Common myeloid progenitor, CD34-positive (primary cell): ENCODE measurements around the gene SART1.

Experiments used
- CTCF ChIA-PET: fragments of 350-600 bp; sonication (Branson Sonifier 250); formaldehyde crosslinking; loops from one replicate; lab custom pipeline; 2021; ENCODE audit warnings: antibody characterized with exemption; lab: Charles Lee
- POLR2A ChIA-PET: fragments of 350-600 bp; sonication (Branson Sonifier 250); formaldehyde crosslinking; loops from one replicate; lab custom pipeline; 2021; ENCODE audit warnings: antibody characterized with exemption; lab: Charles Lee
- DNase-seq, 3 donors: peaks; one replicate each; pipeline versions ENCODE4 v3.0.0 to v3.0.0-alpha.2; 2013
- H3K27ac ChIP-seq, 2 experiments: 1 replicate in 1 of 2; 2 replicates in 1 of 2; pipeline ENCODE4 v1.7.0; 2013; ENCODE audit warnings: inconsistent platforms in 2 of 2, low read length in 2 of 2, mild to moderate bottlenecking in 2 of 2, low read depth in 1 of 2, moderate library complexity in 1 of 2; ENCODE audit not compliant: severe bottlenecking in 2 of 2, insufficient read depth in 1 of 2, poor library complexity in 1 of 2
- H3K27me3 ChIP-seq, 5 experiments: replicated peaks in 2 of 5; 1 replicate in 3 of 5; 2 replicates in 2 of 5; pipeline versions ENCODE4 v1.6.1 to v1.7.0; 2013; ENCODE audit warnings: low read length in 4 of 5, mild to moderate bottlenecking in 2 of 5, moderate library complexity in 2 of 5, inconsistent platforms in 1 of 5; ENCODE audit not compliant: insufficient read depth in 5 of 5, control insufficient read depth in 4 of 5
- H3K36me3 ChIP-seq, 4 experiments: 1 replicate in 2 of 4; 2 replicates in 2 of 4; pipeline versions ENCODE4 v1.6.1 to v1.7.0; 2013; ENCODE audit warnings: low read length in 3 of 4, control low read depth in 1 of 4, mild to moderate bottlenecking in 1 of 4; ENCODE audit not compliant: control insufficient read depth in 4 of 4, insufficient read depth in 4 of 4
- H3K4me1 ChIP-seq, 4 experiments: 1 replicate in 3 of 4; 2 replicates in 1 of 4; pipeline versions ENCODE4 v1.6.1 to v1.7.1; 2013; ENCODE audit warnings: low read length in 3 of 4, mild to moderate bottlenecking in 3 of 4, control low read depth in 1 of 4, inconsistent platforms in 1 of 4, moderate library complexity in 1 of 4; ENCODE audit not compliant: control insufficient read depth in 4 of 4, insufficient read depth in 4 of 4; ENCODE audit errors: control extremely low read depth in 1 of 4
- H3K4me3 ChIP-seq, 7 experiments: 1 replicate in 4 of 7; 2 replicates in 3 of 7; pipeline versions ENCODE4 v1.5.1 to v1.7.0; 2013; ENCODE audit warnings: mild to moderate bottlenecking in 7 of 7, low read length in 6 of 7, moderate library complexity in 6 of 7, inconsistent platforms in 2 of 7, low read depth in 2 of 7, control low read depth in 1 of 7; ENCODE audit not compliant: insufficient read depth in 4 of 7, control insufficient read depth in 1 of 7; ENCODE audit errors: extremely low read depth in 1 of 7
- H3K9me3 ChIP-seq, 5 experiments: 1 replicate in 4 of 5; 2 replicates in 1 of 5; pipeline versions ENCODE4 v1.6.1 to v1.7.1; 2013; ENCODE audit warnings: low read length in 4 of 5, mild to moderate bottlenecking in 2 of 5, inconsistent platforms in 1 of 5, low read depth in 1 of 5, moderate library complexity in 1 of 5; ENCODE audit not compliant: control insufficient read depth in 4 of 5, insufficient read depth in 2 of 5; ENCODE audit errors: control extremely low read depth in 1 of 5
- WGBS: methylation state at CpG from one replicate; pipeline ENCODE4 v1.1.5; 2013; ENCODE audit not compliant: insufficient coverage; 5-methylcytosine and 5-hydroxymethylcytosine counted together

The SART1 gene

GRCh38 chr11:66013762-66014100 lies 52.2 kb downstream of the SART1 start:
- Histone ChIP-seq H3K27me3 (peaks cover 0 to 31% (median 10%) of the 10 kb centered on the region in 5 experiments), H3K4me3 (no peak overlapping the region), H3K27ac (no peak overlapping the region), H3K4me1 (peaks cover 0 to 20% (median 17%) of the 10 kb centered on the region in 4 experiments), H3K36me3 (no peaks in the 10 kb centered on the region), H3K9me3 (no peaks in the 10 kb centered on the region)
- ChIA-PET POLR2A (no interaction called here), CTCF (interaction anchor here (1.4 to 2.5 kb wide), 3 partner anchors 9 to 32 kb away, joined by 3 to 10 read pairs (median 7); no protein-coding TSS in a partner anchor)
- DNase-seq: no peak
- WGBS: 93% methylated on average over 7 of the region's 7 CpGs

GRCh38 chr11:66014804-66015453 lies 53.4 kb downstream of the SART1 start:
- ChIA-PET CTCF (interaction anchor here (1.1 kb wide), 1 partner anchor 24 kb away, joined by 3 read pairs; no protein-coding TSS in a partner anchor), POLR2A (no interaction called here)
- no peaks in the 10 kb centered on the region for H3K36me3 ChIP-seq
- DNase-seq: no peak
- peaks cover 0 to 31% (median 10%) of the 10 kb centered on the region in 5 experiments for H3K27me3 ChIP-seq
- no peak overlapping the region for H3K27ac ChIP-seq
- H3K9me3 ChIP-seq: no peaks in the 10 kb centered on the region
- no peak overlapping the region for H3K4me3 ChIP-seq
- H3K4me1 ChIP-seq: peaks cover 0 to 20% (median 16%) of the 10 kb centered on the region in 4 experiments
- WGBS: 93% methylated on average over 6 of the region's 6 CpGs

GRCh38 chr11:66015454-66015881 lies 53.9 kb downstream of the SART1 start:
- Histone ChIP-seq H3K4me1 (peaks cover 0 to 22% (median 19%) of the 10 kb centered on the region in 4 experiments), H3K9me3 (no peaks in the 10 kb centered on the region), H3K27me3 (peaks cover 0 to 25% (median 7%) of the 10 kb centered on the region in 5 experiments), H3K4me3 (no peak overlapping the region), H3K27ac (no peak overlapping the region), H3K36me3 (no peaks in the 10 kb centered on the region)
- WGBS: 99% methylated on average over 7 of the region's 7 CpGs
- ChIA-PET CTCF (interaction anchor here (1.1 kb wide), 1 partner anchor 24 kb away, joined by 3 read pairs; no protein-coding TSS in a partner anchor), POLR2A (no interaction called here)
- DNase-seq: no peak

- CTCF ChIA-PET: interaction anchor here (1.1 kb wide), 1 partner anchor 25 kb away, joined by 3 read pairs; no protein-coding TSS in a partner anchor
- DNase-seq: no peak
- Histone ChIP-seq H3K4me1 (peaks cover 0 to 29% (median 26%) of the 10 kb centered on the region in 4 experiments), H3K27me3 (peaks cover 0 to 20% (median 7%) of the 10 kb centered on the region in 5 experiments), H3K9me3 (no peaks in the 10 kb centered on the region), H3K36me3 (no peaks in the 10 kb centered on the region), H3K27ac (no peak overlapping the region), H3K4me3 (no peak overlapping the region)
- 91% methylated on average over 14 of the region's 18 CpGs for WGBS
- POLR2A ChIA-PET: no interaction called here
Observed at GRCh38 chr11:66015936-66016792, 54.6 kb downstream of the SART1 start.

- Histone ChIP-seq H3K27ac (no peak overlapping the region), H3K4me3 (no peak overlapping the region), H3K4me1 (peaks cover 0 to 31% (median 29%) of the 10 kb centered on the region in 4 experiments), H3K9me3 (no peaks in the 10 kb centered on the region), H3K36me3 (no peaks in the 10 kb centered on the region), H3K27me3 (peaks cover 0 to 14% (median 3%) of the 10 kb centered on the region in 5 experiments)
- WGBS: 93% methylated on average over 6 of the region's 10 CpGs
- POLR2A ChIA-PET: no interaction called here
- CTCF ChIA-PET: no interaction called here
- DNase-seq: no peak
Observed at GRCh38 chr11:66016793-66017177, 55.3 kb downstream of the SART1 start.

- ChIA-PET CTCF (interaction anchor here (0.6 to 1.0 kb wide), 2 partner anchors 28 to 125 kb away, joined by 3 read pairs; no protein-coding TSS in a partner anchor), POLR2A (no interaction called here)
- Histone ChIP-seq H3K4me1 (peaks cover 0 to 31% (median 29%) of the 10 kb centered on the region in 4 experiments), H3K9me3 (no peaks in the 10 kb centered on the region), H3K36me3 (no peaks in the 10 kb centered on the region), H3K27ac (no peak overlapping the region), H3K4me3 (no peak overlapping the region), H3K27me3 (peaks cover 0 to 8% (median 3%) of the 10 kb centered on the region in 5 experiments)
- DNase-seq: no peak
- WGBS: 81% methylated on average over 3 of the region's 4 CpGs
Observed at GRCh38 chr11:66017321-66017720, 55.8 kb downstream of the SART1 start.
